DOHH2 (cell line): ENCODE measurements around the gene S100Z.
"Not testable (repeated sequence)": the region's sequence is repeated elsewhere in the genome, so short reads cannot be mapped to it uniquely, and the experiment has no call there.

Experiments
- H3F3A ChIP-seq: fragments of 200-600 bp; sonication (generic), shearing (Covaris generic); 2 replicates; pipeline ENCODE4 v1.6.0; 2016; ENCODE audit warnings: antibody characterized with exemption, mild to moderate bottlenecking; ENCODE audit not compliant: control insufficient read depth, insufficient read depth
- H3K27ac ChIP-seq: fragments of 200-600 bp; sonication (generic); 2 replicates; pipeline ENCODE4 v1.5.1; 2014; ENCODE audit warnings: low read depth, mild to moderate bottlenecking, low read length, moderate library complexity
- H3K27me3 ChIP-seq: fragments of 200-600 bp; sonication (generic); 2 replicates; pipeline ENCODE4 v1.6.1; 2014; ENCODE audit warnings: mild to moderate bottlenecking, low read length, mixed read lengths; ENCODE audit not compliant: control insufficient read depth
- H3K36me3 ChIP-seq: fragments of 200-600 bp; sonication (generic); 2 replicates; pipeline ENCODE4 v1.6.1; 2014; ENCODE audit warnings: mild to moderate bottlenecking, low read length, moderate library complexity, mixed read lengths; ENCODE audit not compliant: control insufficient read depth
- H3K4me1 ChIP-seq: fragments of 200-600 bp; sonication (generic); 2 replicates; pipeline ENCODE4 v1.6.1; 2014; ENCODE audit warnings: mild to moderate bottlenecking, low read length, mixed read lengths; ENCODE audit not compliant: control insufficient read depth
- H3K4me2 ChIP-seq: fragments of 200-600 bp; sonication (generic); 2 replicates; pipeline ENCODE4 v1.6.0; 2014; ENCODE audit warnings: mild to moderate bottlenecking, low read length, moderate library complexity
- H3K4me3 ChIP-seq: fragments of 200-600 bp; sonication (generic); 2 replicates; pipeline ENCODE4 v1.5.1; 2014; ENCODE audit warnings: mild to moderate bottlenecking, low read length, mixed read lengths
- H3K79me2 ChIP-seq: fragments of 200-600 bp; sonication (generic); 2 replicates; pipeline ENCODE4 v1.6.1; 2014; ENCODE audit warnings: mild to moderate bottlenecking, low read length, mixed read lengths; ENCODE audit not compliant: control insufficient read depth
- H3K9me2 ChIP-seq: fragments of 200-600 bp; sonication (generic); replicated peaks from 2 replicates; pipeline ENCODE4 v1.6.1; 2014; ENCODE audit warnings: mild to moderate bottlenecking, low read length, mixed read lengths; ENCODE audit not compliant: control insufficient read depth
- H3K9me3 ChIP-seq: fragments of 200-600 bp; sonication (generic); 2 replicates; pipeline ENCODE4 v1.6.1; 2014; ENCODE audit warnings: antibody characterized with exemption, low read length, mixed read lengths; ENCODE audit not compliant: control insufficient read depth, insufficient read depth
- H4K20me1 ChIP-seq: fragments of 200-600 bp; sonication (generic); 2 replicates; pipeline ENCODE4 v1.6.0; 2014; ENCODE audit warnings: low read depth, mild to moderate bottlenecking, antibody characterized with exemption, low read length, moderate library complexity; ENCODE audit not compliant: control insufficient read depth, insufficient read depth
- EZH2phosphoT487 ChIP-seq: fragments of 200-600 bp; sonication (generic); IDR thresholded peaks from 2 replicates; pipeline ENCODE4 v1.6.1; 2017; ENCODE audit warnings: borderline replicate concordance, mild to moderate bottlenecking, antibody characterized with exemption, low read length, moderate library complexity, mixed read lengths
- TF ChIP-seq, protein P1 (sequence below): fragments of 200-600 bp; sonication (generic); IDR thresholded peaks from one replicate; pipeline ENCODE4 v1.5.1; 2014; ENCODE audit warnings: antibody characterized with exemption, mild to moderate bottlenecking, low read depth, low read length; ENCODE audit not compliant: poor library complexity, severe bottlenecking

Gene S100Z

GRCh38 chr5:76855961-76856360, 6.1 kb downstream of the S100Z start:
- Histone ChIP-seq H3K27ac (peak overlapping the region; percentile 52), H3K79me2 (no peaks in the 10 kb centered on the region), H3K4me2 (peak overlapping the region; percentile 62), H3K4me3 (peak overlapping the region; percentile 40), H3F3A (no peaks in the 10 kb centered on the region), H3K27me3 (no peaks in the 10 kb centered on the region), H4K20me1 (no peaks in the 10 kb centered on the region), H3K36me3 (peaks cover 8% of the 10 kb centered on the region), H3K4me1 (peaks cover 58% of the 10 kb centered on the region), H3K9me3 (peaks cover 9% of the 10 kb centered on the region; the same call in 1 of the 2 replicates), H3K9me2 (no peaks in the 10 kb centered on the region)
- no peak for TF ChIP-seq EZH2phosphoT487
- TF ChIP-seq, protein P1, sequence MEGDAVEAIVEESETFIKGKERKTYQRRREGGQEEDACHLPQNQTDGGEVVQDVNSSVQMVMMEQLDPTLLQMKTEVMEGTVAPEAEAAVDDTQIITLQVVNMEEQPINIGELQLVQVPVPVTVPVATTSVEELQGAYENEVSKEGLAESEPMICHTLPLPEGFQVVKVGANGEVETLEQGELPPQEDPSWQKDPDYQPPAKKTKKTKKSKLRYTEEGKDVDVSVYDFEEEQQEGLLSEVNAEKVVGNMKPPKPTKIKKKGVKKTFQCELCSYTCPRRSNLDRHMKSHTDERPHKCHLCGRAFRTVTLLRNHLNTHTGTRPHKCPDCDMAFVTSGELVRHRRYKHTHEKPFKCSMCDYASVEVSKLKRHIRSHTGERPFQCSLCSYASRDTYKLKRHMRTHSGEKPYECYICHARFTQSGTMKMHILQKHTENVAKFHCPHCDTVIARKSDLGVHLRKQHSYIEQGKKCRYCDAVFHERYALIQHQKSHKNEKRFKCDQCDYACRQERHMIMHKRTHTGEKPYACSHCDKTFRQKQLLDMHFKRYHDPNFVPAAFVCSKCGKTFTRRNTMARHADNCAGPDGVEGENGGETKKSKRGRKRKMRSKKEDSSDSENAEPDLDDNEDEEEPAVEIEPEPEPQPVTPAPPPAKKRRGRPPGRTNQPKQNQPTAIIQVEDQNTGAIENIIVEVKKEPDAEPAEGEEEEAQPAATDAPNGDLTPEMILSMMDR = no peak

DNA sequence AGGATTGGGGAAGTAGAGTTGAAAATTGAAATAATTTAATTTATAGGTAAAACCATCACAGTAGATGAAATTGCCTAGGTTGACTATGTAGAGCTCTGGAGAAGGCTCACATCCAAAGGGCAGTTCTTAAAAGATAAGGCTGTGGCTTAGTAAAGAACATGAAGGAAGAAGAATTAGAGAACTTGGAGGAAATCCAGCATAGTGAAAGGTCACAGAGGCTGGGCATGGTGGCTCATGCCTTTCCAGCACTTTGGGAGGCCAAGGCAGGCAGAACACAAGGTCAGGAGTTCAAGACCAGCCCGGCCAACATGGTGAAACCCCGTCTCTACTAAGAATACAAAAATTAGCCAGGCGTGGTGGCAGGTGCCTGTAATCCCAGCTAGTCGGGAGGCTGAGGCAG, 7.0 kb downstream of the S100Z start:
- not testable (repeated sequence) for H3F3A ChIP-seq, H3K27me3 ChIP-seq, H3K79me2 ChIP-seq, H3K27ac ChIP-seq, H3K9me2 ChIP-seq, H3K4me3 ChIP-seq, H4K20me1 ChIP-seq, H3K9me3 ChIP-seq, H3K36me3 ChIP-seq
- H3K4me2 ChIP-seq = peak overlapping the region; percentile 62; the same call in 1 of the 2 replicates
- peaks cover 49% of the 10 kb centered on the region for H3K4me1 ChIP-seq

DNA sequence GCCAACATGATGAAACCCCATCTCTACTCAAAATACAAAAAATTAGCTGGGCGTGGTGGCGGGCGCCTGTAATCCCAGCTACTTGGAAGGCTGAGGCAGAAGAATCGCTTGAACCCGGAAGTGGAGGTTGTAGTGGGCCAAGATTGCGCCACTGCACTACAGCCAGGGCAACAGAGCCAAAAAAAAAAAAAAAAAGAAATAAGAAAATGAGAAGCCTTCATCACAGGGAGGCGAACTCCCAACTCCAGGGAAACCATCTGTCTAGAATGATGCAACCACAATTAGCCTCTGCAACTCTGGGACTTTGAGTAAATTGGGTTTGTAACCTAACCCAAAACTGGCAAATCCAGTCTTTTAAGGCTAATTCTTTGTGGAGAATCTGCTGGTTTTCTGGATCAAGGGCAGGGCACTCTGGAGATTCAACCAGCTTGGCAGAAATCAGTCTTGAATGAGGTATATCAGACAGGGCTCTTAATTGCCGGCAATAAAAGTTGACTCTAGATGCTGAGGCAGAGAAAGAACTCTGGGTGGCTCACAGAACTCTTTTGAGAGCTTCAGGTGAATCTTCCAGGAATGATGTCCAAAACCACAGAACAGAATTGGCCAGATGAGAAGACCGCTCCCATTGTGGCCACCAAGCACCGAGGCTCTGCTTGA, 9.9 kb downstream of the S100Z start:
- no peaks in the 10 kb centered on the region for H3K79me2 ChIP-seq
- TF ChIP-seq, protein P1 = no peak
- no peak for TF ChIP-seq EZH2phosphoT487
- no peaks in the 10 kb centered on the region for H3K9me2 ChIP-seq
- no peak overlapping the region for H3K4me3 ChIP-seq
- no peaks in the 10 kb centered on the region for H4K20me1 ChIP-seq
- H3K9me3 ChIP-seq = peaks cover 7% of the 10 kb centered on the region; the same call in 1 of the 2 replicates
- H3K36me3 ChIP-seq = peaks cover 8% of the 10 kb centered on the region
- H3K27me3 ChIP-seq = no peaks in the 10 kb centered on the region
- H3K4me1 ChIP-seq = peaks cover 22% of the 10 kb centered on the region
- no peak overlapping the region for H3K4me2 ChIP-seq
- H3K27ac ChIP-seq = no peak overlapping the region
- H3F3A ChIP-seq = no peaks in the 10 kb centered on the region

DNA sequence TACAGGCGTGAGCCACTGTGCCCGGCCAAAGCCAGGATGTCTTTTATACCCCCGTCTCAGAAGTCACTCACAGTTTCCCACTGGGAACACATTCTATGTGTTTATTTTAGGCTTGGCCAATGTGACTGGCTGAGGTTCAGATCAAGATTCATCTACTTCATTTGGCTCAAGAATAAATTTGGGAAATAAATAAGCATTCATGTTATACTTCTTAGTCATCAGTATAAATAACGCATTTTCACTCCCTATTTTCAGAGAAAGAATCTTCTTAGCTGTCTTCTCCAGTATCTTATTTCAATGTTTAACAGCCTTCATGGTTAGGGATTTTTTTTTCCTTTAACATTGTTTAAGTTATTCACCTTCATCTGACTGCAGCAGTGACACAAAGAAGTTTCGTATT, 11.8 kb downstream of the S100Z start:
- Histone ChIP-seq H3F3A (no peaks in the 10 kb centered on the region), H3K27me3 (no peaks in the 10 kb centered on the region), H3K4me1 (peaks cover 4% of the 10 kb centered on the region), H3K9me2 (no peaks in the 10 kb centered on the region), H4K20me1 (no peaks in the 10 kb centered on the region), H3K79me2 (no peaks in the 10 kb centered on the region), H3K4me2 (no peak overlapping the region), H3K9me3 (no peaks in the 10 kb centered on the region), H3K27ac (no peak overlapping the region), H3K36me3 (no peaks in the 10 kb centered on the region), H3K4me3 (no peak overlapping the region)
- TF ChIP-seq, protein P1 = no peak
- TF ChIP-seq EZH2phosphoT487 = no peak
